ENCODE data around the gene APOBEC3B.
"Not testable (repeated sequence)": the region's sequence is repeated elsewhere in the genome, so short reads cannot be mapped to it uniquely, and the experiment has no call there.

APOBEC3B gene

DNA sequence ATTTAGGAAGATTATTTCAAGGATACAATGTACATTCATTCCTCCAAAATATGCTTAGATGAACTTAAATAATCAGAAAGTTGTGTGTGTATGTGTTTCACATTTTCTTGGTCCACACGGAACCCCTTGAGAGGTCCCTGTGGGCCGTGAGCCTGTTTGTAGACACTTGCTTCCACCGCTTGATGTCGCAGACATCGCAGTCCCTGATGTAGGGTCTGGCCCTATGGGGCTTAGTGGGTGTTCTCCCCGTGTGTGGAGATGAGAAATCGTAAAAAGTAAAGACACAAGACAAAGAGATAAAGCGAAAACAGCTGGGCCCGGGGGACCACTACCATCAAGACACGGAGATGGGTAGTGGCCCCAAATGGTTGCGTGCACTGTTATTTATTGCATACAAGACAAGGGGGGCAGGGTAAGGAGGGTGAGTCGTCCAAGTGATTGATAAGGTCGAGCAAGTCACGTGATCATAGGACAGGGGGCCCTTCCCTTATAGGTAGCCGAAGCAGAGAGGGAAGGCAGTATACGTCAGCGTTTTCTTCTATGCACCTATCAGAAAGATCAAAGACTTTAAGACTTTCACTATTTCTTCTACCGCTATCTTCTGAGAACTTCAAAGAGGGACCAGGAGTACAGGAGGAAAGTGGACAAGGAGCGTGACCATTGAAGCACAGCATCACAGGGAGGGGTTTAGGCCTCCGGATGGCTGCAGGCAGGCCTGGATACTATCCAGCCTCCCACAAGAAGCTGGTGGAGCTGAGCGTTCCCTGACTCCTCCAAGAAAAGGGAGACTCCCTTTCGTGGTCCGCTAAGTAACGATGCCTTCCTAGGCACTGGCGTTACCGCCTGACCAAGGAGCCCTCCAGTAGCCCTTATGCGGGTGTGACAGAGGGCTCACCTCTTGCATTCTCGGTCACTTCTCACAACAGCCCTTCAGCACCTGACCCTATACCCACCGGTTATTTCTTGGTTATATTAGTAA is 30.7 kb downstream of the APOBEC3B start:
- TF ChIP-seq Cebpa-rat (IDR thresholded peaks at IDR 0.05) = no peak
- no peaks in the 10 kb centered on the region for H3K27me3 ChIP-seq
- H3K9ac ChIP-seq = peak overlapping the region in 2 of 11 experiments; percentile 82 to 84; a peak in 3 of 22 replicates

DNA sequence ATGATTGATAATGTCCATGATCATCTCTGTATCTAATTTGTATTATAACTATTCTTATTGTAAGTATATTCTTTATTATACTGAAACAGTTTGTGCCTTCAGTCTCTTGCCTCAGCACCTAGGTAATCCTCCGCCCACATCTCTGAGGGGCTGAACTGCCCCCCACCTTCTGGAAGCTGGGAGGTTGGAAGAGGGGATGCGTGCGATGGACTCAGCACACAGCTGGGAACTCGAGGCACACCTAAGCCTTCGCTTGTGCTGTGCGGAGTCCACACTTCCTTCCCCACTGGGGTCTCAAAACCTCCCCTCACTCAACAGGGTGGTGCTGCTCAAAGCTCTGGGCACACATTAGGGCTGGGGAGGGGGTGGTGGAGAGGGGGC is 31.4 kb downstream of the APOBEC3B start:
- peaks cover 0 to 14% (median 6%) of the 10 kb centered on the region in 11 experiments; a peak in 9 of 22 replicates for H3K36me3 ChIP-seq
- peak overlapping the region; percentile 58 to 74 (median 64) for H3K4me3 ChIP-seq

More for the DNA sequence above, 30.7 kb downstream of the APOBEC3B start:
- Histone ChIP-seq H3K36me3 (peaks cover 0 to 6% (median under 1%) of the 10 kb centered on the region in 11 experiments; a peak in 6 of 22 replicates), H3K27ac (peak overlapping the region in 2 of 11 experiments; percentile 62 to 71; a peak in 3 of 22 replicates), H3K4me3 (no peak overlapping the region), H3K4me2 (peak overlapping the region in 9 of 11 experiments; percentile 77 to 96 (median 89); a peak in 17 of 22 replicates), H3K9me3 (replicated peaks in 1 of 11) (no peaks in the 10 kb centered on the region), H3K4me1 (peaks cover 21 to 42% (median 34%) of the 10 kb centered on the region in 10 experiments), H4K20me1 (no peaks in the 10 kb centered on the region; a peak in 1 of 22 replicates)

DNA sequence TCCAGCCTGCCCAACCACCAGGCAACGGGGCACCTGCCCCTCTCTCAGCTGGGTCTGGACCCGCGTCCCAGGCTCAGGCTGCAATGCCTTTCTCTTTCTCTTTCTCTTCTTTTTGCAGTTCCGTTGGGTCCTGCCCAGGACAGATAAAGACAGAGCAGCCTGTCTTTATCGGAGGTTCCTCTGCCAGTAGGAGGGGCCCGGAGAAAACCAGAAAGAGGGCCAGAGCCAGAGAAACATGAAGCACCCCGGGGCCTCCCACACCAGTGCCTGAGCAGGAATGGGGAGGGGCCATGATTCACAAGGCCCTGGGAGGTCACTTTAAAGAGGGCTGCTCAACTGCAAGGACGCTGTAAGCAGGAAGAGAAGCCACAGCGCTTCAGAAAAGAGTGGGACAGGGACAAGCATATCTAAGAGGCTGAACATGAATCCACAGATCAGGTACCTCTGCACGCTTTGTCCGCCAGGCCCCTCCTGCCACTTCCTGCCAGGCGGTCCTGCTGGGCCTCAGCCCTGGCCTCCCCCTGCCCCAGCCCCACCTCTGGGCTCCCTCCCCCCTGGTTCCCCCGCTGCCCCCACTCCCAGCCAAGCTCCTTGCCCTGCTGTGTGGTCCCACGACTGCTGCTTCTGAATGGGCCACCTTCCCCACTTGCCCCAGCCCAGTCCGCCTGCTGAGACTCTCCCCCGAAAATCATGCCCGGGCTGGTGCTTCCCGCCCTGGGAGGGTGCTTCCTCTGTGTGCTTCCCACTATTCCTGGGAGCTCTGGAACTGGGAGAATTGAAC is 32.0 kb downstream of the APOBEC3B start, which contains the start of gene APOBEC3C:
Gene APOBEC3C, plus strand, starts transcription at position 316 of the 781 bp plus-strand sequence. Its CDS starts 106 bp downstream, at position 422.
- Histone ChIP-seq H3K4me3 (peak within 1 kb of the TSS; percentile 58 to 74 (median 64)), H3K27me3 (no peaks in the 10 kb centered on the region), H3K4me2 (peak within 1 kb of the TSS; percentile 77 to 96 (median 89)), H3K27ac (peak within 1 kb of the TSS; percentile 38 to 86 (median 72)), H4K20me1 (no peaks in the 10 kb centered on the region; a peak in 1 of 22 replicates), H3K9ac (peak within 1 kb of the TSS; percentile 69 to 84 (median 79)), H3K36me3 (peaks cover 0 to 19% (median 7%) of the 10 kb centered on the region in 11 experiments; a peak in 9 of 22 replicates), H3K4me1 (peaks cover 24 to 47% (median 35%) of the 10 kb centered on the region in 10 experiments), H3K9me3 (replicated peaks in 1 of 11) (no peaks in the 10 kb centered on the region)
- TF ChIP-seq Cebpa-rat (IDR thresholded peaks at IDR 0.05) = no peak

More for the DNA sequence above, 31.4 kb downstream of the APOBEC3B start:
- peaks cover 24 to 46% (median 34%) of the 10 kb centered on the region in 10 experiments for H3K4me1 ChIP-seq
- H3K4me2 ChIP-seq = peak overlapping the region; percentile 77 to 96 (median 89)
- H3K27me3 ChIP-seq; H4K20me1 ChIP-seq; H3K9me3 ChIP-seq (replicated peaks in 1 of 11): not testable (repeated sequence)
- H3K27ac ChIP-seq = peak overlapping the region; percentile 38 to 86 (median 72); a peak in 20 of 22 replicates
- peak overlapping the region; percentile 69 to 84 (median 79) for H3K9ac ChIP-seq

DNA sequence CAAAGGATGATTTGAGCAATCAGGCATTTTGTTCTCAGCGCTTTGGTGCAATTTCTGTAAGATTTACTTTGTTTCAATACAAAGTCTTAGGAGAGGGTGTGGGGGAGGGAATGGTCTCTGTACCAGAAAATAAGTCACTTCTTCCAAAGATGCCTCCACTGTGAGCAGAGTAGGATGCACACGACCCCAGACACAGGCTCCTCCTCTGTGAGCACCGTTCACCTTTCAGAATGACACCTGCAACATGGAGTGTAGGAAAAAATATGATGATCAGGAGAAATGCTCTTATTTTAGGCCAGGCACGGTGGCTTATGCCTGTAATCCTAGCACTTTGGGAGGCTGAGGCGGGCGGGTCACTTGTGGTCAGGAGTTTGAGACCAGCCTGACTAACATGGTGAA is 32.6 kb downstream of the APOBEC3B start:
- H3K27me3 ChIP-seq; H3K9me3 ChIP-seq (replicated peaks in 1 of 11); H4K20me1 ChIP-seq: not testable (repeated sequence)
- Histone ChIP-seq H3K4me1 (peaks cover 27 to 53% (median 40%) of the 10 kb centered on the region in 10 experiments), H3K4me2 (peak overlapping the region; percentile 77 to 96 (median 89)), H3K4me3 (peak overlapping the region; percentile 58 to 74 (median 64)), H3K36me3 (peaks cover 0 to 20% (median 7%) of the 10 kb centered on the region in 11 experiments; a peak in 9 of 22 replicates), H3K27ac (peak overlapping the region; percentile 38 to 86 (median 72)), H3K9ac (peak overlapping the region; percentile 69 to 84 (median 79))

DNA sequence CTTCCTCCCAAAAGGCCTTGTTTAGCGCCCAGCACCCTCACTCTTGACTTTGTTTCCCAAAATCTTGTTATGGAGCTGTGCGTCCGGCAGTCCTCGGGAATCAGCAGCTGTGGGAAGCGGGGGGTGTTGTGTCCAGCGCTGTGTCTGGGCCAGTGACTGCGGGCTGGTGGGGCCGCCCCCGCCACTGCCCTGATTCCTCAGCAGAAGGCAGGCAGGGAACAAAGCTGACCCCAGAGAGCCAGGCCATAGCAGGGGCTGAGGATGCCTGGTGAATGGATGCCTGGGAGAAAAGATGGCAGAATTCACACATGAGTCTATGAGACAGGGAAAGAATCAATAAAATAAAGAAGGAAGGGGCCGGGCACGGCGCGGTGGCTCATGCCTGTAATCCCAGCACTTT is 34.4 kb downstream of the APOBEC3B start:
- Histone ChIP-seq H3K4me3 (no peak overlapping the region), H3K4me1 (peaks cover 39 to 58% (median 45%) of the 10 kb centered on the region in 10 experiments), H3K27ac (no peak overlapping the region), H3K4me2 (peak overlapping the region in 2 of 11 experiments; percentile 14 to 22; a peak in 1 of 22 replicates), H3K9me3 (replicated peaks in 1 of 11) (no peaks in the 10 kb centered on the region), H3K9ac (peak overlapping the region in 2 of 11 experiments; percentile 3 to 26; a peak in 1 of 22 replicates), H3K36me3 (peaks cover 0 to 20% (median 7%) of the 10 kb centered on the region in 11 experiments; a peak in 9 of 22 replicates), H4K20me1 (no peaks in the 10 kb centered on the region; a peak in 1 of 22 replicates), H3K27me3 (no peaks in the 10 kb centered on the region)
- no peak for TF ChIP-seq Cebpa-rat (IDR thresholded peaks at IDR 0.05)

DNA sequence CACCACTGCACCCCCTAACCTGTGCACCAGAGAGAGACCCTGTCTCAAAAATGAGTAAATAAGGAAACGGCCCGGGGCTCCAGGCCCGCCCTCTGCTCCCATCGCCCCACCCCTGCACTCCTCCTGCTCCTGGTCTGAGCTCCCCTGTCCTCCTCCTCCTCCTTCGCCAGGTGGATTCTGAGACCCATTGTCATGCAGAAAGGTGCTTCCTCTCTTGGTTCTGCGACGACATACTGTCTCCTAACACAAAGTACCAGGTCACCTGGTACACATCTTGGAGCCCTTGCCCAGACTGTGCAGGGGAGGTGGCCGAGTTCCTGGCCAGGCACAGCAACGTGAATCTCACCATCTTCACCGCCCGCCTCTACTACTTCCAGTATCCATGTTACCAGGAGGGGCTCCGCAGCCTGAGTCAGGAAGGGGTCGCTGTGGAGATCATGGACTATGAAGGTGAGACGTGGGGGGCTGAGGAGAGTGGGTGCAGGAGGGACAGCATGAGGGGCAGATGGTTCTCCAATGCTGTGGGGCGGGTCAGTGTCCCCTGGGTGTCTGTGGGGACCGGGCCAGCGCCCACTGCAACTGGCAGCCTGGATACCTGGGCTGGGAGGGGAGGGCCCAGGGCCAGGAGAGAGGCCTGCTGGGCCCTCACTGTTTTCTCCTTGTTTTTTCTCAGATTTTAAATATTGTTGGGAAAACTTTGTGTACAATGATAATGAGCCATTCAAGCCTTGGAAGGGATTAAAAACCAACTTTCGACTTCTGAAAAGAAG is 35.6 kb downstream of the APOBEC3B start:
- no peaks in the 10 kb centered on the region for H3K9me3 ChIP-seq (replicated peaks in 1 of 11)
- peaks cover 46 to 66% (median 55%) of the 10 kb centered on the region in 10 experiments for H3K4me1 ChIP-seq
- H3K4me3 ChIP-seq = no peak overlapping the region
- TF ChIP-seq Cebpa-rat (IDR thresholded peaks at IDR 0.05) = no peak
- no peak overlapping the region for H3K4me2 ChIP-seq
- H3K27ac ChIP-seq = no peak overlapping the region
- no peaks in the 10 kb centered on the region for H3K27me3 ChIP-seq
- peaks cover 0 to 20% (median 7%) of the 10 kb centered on the region in 11 experiments; a peak in 9 of 22 replicates for H3K36me3 ChIP-seq
- no peak overlapping the region for H3K9ac ChIP-seq
- H4K20me1 ChIP-seq = no peaks in the 10 kb centered on the region; a peak in 1 of 22 replicates

DNA sequence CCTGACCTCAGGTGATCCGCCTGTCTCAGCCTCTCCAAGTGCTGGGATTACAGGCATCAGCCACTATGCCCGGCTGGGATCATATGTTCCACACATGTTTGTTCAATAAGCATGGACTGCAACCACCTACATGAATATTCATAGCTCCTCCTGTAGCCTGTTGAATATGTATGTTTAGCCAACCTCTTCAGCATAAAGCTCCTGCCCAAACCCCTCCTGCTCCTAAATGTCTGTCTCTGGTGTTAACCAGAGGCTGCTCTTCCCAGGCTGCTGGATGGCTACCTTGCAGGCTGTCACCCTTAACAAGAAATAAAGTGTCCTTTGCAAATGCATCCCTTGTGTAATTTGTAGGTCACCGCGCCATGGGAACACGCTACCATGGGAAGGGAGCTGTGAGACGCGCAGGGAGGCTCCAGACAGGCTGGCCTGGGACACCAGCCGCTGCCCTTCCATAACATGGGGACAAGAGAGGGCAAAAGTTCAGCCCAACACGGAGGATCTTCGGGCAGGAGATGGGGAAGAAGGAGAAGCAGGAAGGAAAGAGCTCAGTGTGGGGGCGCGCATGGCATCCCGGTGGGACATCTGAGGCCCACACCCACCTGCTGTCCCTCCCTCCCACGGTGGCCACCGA is 38.0 kb downstream of the APOBEC3B start:
- H3K4me3 ChIP-seq = peak overlapping the region in 8 of 10 experiments; percentile 36 to 65 (median 48); a peak in 14 of 20 replicates
- not testable (repeated sequence) for H3K27me3 ChIP-seq; H3K9me3 ChIP-seq (replicated peaks in 1 of 11); H4K20me1 ChIP-seq
- peaks cover 6 to 33% (median 17%) of the 10 kb centered on the region in 11 experiments; a peak in 18 of 22 replicates for H3K36me3 ChIP-seq
- peak overlapping the region in 5 of 11 experiments; percentile 38 to 81 (median 47); a peak in 8 of 22 replicates for H3K27ac ChIP-seq
- H3K9ac ChIP-seq = peak overlapping the region in 6 of 11 experiments; percentile 15 to 75 (median 48); a peak in 8 of 22 replicates
- peaks cover 33 to 52% (median 42%) of the 10 kb centered on the region in 10 experiments for H3K4me1 ChIP-seq
- H3K4me2 ChIP-seq = peak overlapping the region; percentile 65 to 96 (median 78)

Measured in BLaER1 treated with 17β-estradiol and CSF1 and Interleukin-3, amounts not matched to agents 10 nM and 100 nM (cell line).